ENCODE data around the gene LRRC36. TPM values are rescaled to one million over a fixed set of nuclear protein-coding genes. Genes with fewer than 3 reads are reported as not detected.

Gene LRRC36
- total and polyA plus RNA-seq, 2 of the 13 experiments (the other 11 are each of a cell fraction or from before 2014, with no cell fraction given), result 0.12 to 0.15 TPM

DNA sequence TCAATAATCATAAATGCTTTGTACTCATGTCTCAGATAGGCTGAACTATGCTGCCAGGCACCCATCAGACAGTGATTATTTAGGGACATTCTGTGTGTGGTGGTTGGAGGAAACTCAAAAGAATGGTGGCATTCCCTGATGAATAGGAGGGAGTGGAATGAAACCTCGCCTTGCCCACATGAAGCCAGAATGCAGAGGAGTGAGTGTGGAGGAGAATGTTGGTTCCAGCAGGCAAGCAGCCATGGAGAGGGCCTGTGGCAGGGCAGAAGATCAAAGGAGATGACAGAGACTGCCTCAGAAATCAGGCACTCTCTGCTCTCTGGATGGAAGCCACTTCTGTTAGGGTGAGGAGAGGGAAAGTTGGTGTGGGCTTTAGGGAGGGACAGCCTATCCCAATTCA, 22.6 kb upstream of the LRRC36 start (continued):
- TF ChIP-seq ZNF703 (CRISPR knock-in tag; IDR thresholded peaks at IDR 0.05; ENCODE audit: borderline replicate concordance) (no peak), ZSCAN20 (CRISPR knock-in tag; IDR thresholded peaks at IDR 0.05; ENCODE audit: borderline replicate concordance) (no peak), ZNF12 (CRISPR knock-in tag; IDR thresholded peaks at IDR 0.05) (no peak)
- TF ChIP-seq, protein P1, sequence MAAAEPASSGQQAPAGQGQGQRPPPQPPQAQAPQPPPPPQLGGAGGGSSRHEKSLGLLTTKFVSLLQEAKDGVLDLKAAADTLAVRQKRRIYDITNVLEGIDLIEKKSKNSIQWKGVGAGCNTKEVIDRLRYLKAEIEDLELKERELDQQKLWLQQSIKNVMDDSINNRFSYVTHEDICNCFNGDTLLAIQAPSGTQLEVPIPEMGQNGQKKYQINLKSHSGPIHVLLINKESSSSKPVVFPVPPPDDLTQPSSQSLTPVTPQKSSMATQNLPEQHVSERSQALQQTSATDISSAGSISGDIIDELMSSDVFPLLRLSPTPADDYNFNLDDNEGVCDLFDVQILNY (CRISPR knock-in tag; conservative IDR thresholded peaks at IDR 0.05), result no peak
- TF ChIP-seq, protein P2, sequence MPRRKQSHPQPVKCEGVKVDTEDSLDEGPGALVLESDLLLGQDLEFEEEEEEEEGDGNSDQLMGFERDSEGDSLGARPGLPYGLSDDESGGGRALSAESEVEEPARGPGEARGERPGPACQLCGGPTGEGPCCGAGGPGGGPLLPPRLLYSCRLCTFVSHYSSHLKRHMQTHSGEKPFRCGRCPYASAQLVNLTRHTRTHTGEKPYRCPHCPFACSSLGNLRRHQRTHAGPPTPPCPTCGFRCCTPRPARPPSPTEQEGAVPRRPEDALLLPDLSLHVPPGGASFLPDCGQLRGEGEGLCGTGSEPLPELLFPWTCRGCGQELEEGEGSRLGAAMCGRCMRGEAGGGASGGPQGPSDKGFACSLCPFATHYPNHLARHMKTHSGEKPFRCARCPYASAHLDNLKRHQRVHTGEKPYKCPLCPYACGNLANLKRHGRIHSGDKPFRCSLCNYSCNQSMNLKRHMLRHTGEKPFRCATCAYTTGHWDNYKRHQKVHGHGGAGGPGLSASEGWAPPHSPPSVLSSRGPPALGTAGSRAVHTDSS (CRISPR knock-in tag; conservative IDR thresholded peaks at IDR 0.05), result no peak
- TF ChIP-seq, protein P3, sequence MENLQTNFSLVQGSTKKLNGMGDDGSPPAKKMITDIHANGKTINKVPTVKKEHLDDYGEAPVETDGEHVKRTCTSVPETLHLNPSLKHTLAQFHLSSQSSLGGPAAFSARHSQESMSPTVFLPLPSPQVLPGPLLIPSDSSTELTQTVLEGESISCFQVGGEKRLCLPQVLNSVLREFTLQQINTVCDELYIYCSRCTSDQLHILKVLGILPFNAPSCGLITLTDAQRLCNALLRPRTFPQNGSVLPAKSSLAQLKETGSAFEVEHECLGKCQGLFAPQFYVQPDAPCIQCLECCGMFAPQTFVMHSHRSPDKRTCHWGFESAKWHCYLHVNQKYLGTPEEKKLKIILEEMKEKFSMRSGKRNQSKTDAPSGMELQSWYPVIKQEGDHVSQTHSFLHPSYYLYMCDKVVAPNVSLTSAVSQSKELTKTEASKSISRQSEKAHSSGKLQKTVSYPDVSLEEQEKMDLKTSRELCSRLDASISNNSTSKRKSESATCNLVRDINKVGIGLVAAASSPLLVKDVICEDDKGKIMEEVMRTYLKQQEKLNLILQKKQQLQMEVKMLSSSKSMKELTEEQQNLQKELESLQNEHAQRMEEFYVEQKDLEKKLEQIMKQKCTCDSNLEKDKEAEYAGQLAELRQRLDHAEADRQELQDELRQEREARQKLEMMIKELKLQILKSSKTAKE (CRISPR knock-in tag; IDR thresholded peaks at IDR 0.05; ENCODE audit: borderline replicate concordance), result no peak
